Uterus (tissue), 4 donors: ENCODE results near the gene ACADVL. TPM values are rescaled to one million over a fixed set of nuclear protein-coding genes. Genes with fewer than 3 reads are reported as not detected.

Source experiments
- DNase-seq, 2 donors: peaks; one replicate each; pipeline ENCODE4 v3.0.0-alpha.2; 2019 to 2020
- H3K27ac ChIP-seq, 2 donors: fragments of 200-600 bp; sonication (generic); 1 replicate in 1 of 2; 2 replicates in 1 of 2; pipeline ENCODE4 v1.5.1; 2016 to 2018
- H3K27me3 ChIP-seq, 2 donors: fragments of 200-600 bp; sonication (generic); one replicate each; pipeline ENCODE4 v1.5.1; 2018 to 2019; ENCODE audit warnings: control low read depth in 1 of 2
- H3K36me3 ChIP-seq, 2 donors: fragments of 200-600 bp; sonication (generic); one replicate each; pipeline ENCODE4 v1.5.1; 2019; ENCODE audit warnings: control low read depth in 1 of 2
- H3K4me1 ChIP-seq, 2 donors: fragments of 200-600 bp; sonication (generic); one replicate each; pipeline ENCODE4 v1.5.1; 2018 to 2019; ENCODE audit warnings: control low read depth in 1 of 2
- H3K4me3 ChIP-seq, 2 donors: fragments of 200-600 bp; sonication (generic); 1 replicate in 1 of 2; 2 replicates in 1 of 2; pipeline ENCODE4 v1.5.1; 2018 to 2019; ENCODE audit warnings: mild to moderate bottlenecking in 1 of 2
- H3K9me3 ChIP-seq, 2 donors: fragments of 200-600 bp; sonication (generic); one replicate each; pipeline ENCODE4 v1.5.1; 2019; ENCODE audit warnings: control low read depth in 1 of 2
- POLR2A ChIP-seq, 2 donors: fragments of 450-650 bp; IDR thresholded peaks; one replicate each; pipeline ENCODE4 v1.6.1; 2016; ENCODE audit warnings: antibody characterized with exemption in 2 of 2, mild to moderate bottlenecking in 1 of 2, moderate library complexity in 1 of 2
- intact Hi-C: fragments of 100-400 bp; cut with DNase I; formaldehyde crosslinking; loops from one replicate; pipeline ENCODE4 v1.15.1; 2023; ENCODE audit warnings: low total_unique reads
- total RNA-seq, 4 donors: library from RNA; depleted of rRNA in 3 of 4; stranded (reverse); fragments of >200 nt in 3 of 4; gene quantifications; one replicate each; pipeline versions ENCODE4 v1.1.0 to v1.2.4, GENCODE V29; 2014 to 2023
- TF ChIP-seq, protein P1 (sequence below), 4 experiments: fragments of 200-600 bp in 2 of 4; fragments of 450-650 bp in 2 of 4; sonication (generic) in 2 of 4; IDR thresholded peaks; one replicate each; pipeline ENCODE4 v1.5.1; 2016 to 2019; ENCODE audit warnings: antibody characterized with exemption in 4 of 4, mild to moderate bottlenecking in 2 of 4, moderate library complexity in 1 of 4
- donor health status: DM: yes; HTN: yes; CAD: no.

The ACADVL gene
- total RNA-seq, 4 donors from 2014 or later, result 167 to 800 (median 399) TPM

DNA sequence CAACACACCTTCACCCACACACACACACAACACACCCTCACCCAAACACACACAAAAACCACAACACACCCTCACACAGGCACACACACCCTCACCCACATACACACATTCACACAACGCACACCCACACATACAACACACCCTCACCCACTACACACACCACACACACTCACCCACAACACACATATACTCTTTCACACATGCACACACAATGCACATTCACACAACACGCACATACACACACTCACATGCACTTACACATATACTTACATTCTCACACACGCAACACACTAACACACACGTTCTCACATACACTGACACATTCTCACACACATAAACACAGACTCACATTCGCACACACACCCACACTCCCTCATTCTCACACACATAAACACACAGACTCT, 44.4 kb upstream of the ACADVL start:
- Histone ChIP-seq H3K4me3 (no peak overlapping the region), H3K36me3 (no peaks in the 10 kb centered on the region), H3K4me1 (no peaks in the 10 kb centered on the region), H3K9me3 (no peaks in the 10 kb centered on the region), H3K27ac (no peak overlapping the region), H3K27me3 (no peaks in the 10 kb centered on the region)
- TF ChIP-seq, protein P1, sequence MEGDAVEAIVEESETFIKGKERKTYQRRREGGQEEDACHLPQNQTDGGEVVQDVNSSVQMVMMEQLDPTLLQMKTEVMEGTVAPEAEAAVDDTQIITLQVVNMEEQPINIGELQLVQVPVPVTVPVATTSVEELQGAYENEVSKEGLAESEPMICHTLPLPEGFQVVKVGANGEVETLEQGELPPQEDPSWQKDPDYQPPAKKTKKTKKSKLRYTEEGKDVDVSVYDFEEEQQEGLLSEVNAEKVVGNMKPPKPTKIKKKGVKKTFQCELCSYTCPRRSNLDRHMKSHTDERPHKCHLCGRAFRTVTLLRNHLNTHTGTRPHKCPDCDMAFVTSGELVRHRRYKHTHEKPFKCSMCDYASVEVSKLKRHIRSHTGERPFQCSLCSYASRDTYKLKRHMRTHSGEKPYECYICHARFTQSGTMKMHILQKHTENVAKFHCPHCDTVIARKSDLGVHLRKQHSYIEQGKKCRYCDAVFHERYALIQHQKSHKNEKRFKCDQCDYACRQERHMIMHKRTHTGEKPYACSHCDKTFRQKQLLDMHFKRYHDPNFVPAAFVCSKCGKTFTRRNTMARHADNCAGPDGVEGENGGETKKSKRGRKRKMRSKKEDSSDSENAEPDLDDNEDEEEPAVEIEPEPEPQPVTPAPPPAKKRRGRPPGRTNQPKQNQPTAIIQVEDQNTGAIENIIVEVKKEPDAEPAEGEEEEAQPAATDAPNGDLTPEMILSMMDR (IDR thresholded peaks at IDR 0.05), result no peak
- TF ChIP-seq POLR2A (IDR thresholded peaks at IDR 0.05), result no peak
- DNase-seq, result no peak
- intact Hi-C loops, result no loop called here

GRCh38 chr17:7176107-7176840, 43.5 kb upstream of the ACADVL start:
- intact Hi-C loops, result no loop called here

DNA sequence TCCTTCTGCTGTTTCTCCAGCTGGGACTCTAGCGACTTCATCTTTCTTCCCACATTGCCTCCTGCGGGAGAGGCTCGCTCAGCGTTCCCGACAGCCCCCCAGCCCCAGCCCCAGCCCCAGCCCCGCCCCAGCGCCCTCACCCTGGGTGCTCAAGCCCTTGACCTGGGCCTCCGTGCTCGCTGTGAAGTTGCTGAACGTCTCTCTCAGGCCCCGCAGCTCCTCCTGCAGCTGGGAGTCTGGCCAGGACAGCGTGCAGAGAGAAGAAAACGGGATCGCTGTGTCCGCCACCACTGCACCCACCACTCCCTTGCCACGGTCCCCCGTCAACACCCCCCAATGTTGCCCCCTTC, 42.9 kb upstream of the ACADVL start:
- H3K36me3 ChIP-seq, result no peaks in the 10 kb centered on the region
- no peak for DNase-seq
- H3K27ac ChIP-seq, result no peak overlapping the region
- H3K4me1 ChIP-seq, result no peaks in the 10 kb centered on the region
- H3K27me3 ChIP-seq, result no peaks in the 10 kb centered on the region
- H3K9me3 ChIP-seq, result no peaks in the 10 kb centered on the region
- no peak overlapping the region for H3K4me3 ChIP-seq
- intact Hi-C loops, result no loop called here
- TF ChIP-seq POLR2A (IDR thresholded peaks at IDR 0.05), result no peak
- TF ChIP-seq, protein P1 (IDR thresholded peaks at IDR 0.05), result no peak

More at GRCh38 chr17:7176107-7176840, 43.5 kb upstream of the ACADVL start:
- Histone ChIP-seq H3K27ac (no peak overlapping the region), H3K4me3 (no peak overlapping the region), H3K36me3 (no peaks in the 10 kb centered on the region), H3K9me3 (no peaks in the 10 kb centered on the region), H3K27me3 (no peaks in the 10 kb centered on the region), H3K4me1 (no peaks in the 10 kb centered on the region)
- TF ChIP-seq, protein P1 (IDR thresholded peaks at IDR 0.05), result no peak
- TF ChIP-seq POLR2A (IDR thresholded peaks at IDR 0.05), result no peak
- no peak for DNase-seq

DNA sequence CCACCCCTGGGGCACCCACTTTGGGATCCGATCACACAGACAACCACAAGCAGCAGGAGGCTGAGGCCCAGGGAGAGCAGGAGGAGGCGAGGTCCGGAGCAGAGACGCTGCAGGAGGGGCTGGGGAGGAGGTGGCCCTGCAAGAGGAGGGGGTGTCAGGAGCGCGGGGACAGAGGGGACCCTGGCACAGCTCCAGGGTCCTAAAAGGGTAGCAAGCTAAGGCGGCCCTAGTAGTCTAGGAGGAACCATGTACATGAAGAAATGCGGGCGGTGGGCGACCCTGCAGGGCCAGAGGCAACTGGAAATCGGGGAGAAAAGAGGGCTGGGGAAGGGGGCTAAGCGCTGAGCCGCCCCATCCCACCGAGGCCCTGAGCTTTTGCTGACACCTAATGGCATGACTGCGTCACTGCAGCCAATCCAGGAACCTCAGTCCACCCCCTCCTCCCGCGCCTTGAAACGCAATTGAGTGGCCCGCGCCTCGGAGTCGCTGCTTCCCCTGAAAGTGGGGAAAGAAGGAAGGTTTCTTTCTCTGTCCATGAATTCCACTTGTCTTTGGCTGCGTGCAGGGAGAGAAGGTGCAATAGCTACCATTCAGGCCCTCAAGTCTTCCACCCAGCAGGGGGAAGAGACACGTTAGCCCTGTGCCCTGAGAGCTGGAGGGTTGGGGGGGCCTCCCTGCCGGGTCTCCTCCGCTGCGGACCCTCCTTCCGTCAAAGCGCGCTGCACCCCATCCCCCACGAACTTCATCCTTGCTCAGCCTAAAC, 42.4 kb upstream of the ACADVL start:
- no peaks in the 10 kb centered on the region for H3K36me3 ChIP-seq
- H3K27ac ChIP-seq, result peak overlapping the region in 1 of 2 donors; percentile 24
- H3K4me3 ChIP-seq, result peak overlapping the region; percentile 9 to 27
- intact Hi-C loops, result no loop called here
- H3K9me3 ChIP-seq, result no peaks in the 10 kb centered on the region
- DNase-seq, result peak; percentile 64 to 66
- no peaks in the 10 kb centered on the region for H3K4me1 ChIP-seq
- H3K27me3 ChIP-seq, result no peaks in the 10 kb centered on the region
- TF ChIP-seq, protein P1 (IDR thresholded peaks at IDR 0.05), result peak; percentile 73 to 84 (median 78)
- TF ChIP-seq POLR2A (IDR thresholded peaks at IDR 0.05), result no peak

GRCh38 chr17:7177954-7178477, 41.7 kb upstream of the ACADVL start:
- H3K4me1 ChIP-seq, result no peaks in the 10 kb centered on the region
- no peaks in the 10 kb centered on the region for H3K27me3 ChIP-seq
- H3K36me3 ChIP-seq, result no peaks in the 10 kb centered on the region
- H3K27ac ChIP-seq, result peak overlapping the region in 1 of 2 donors; percentile 24
- TF ChIP-seq, protein P1 (IDR thresholded peaks at IDR 0.05), result no peak
- TF ChIP-seq POLR2A (IDR thresholded peaks at IDR 0.05), result no peak
- H3K9me3 ChIP-seq, result no peaks in the 10 kb centered on the region
- peak overlapping the region; percentile 9 to 27 for H3K4me3 ChIP-seq
- intact Hi-C loops, result no loop called here
- no peak for DNase-seq
